Tibial nerve (tissue), 3 donors: ENCODE results near the gene HEBP1.

Experiments
- CTCF ChIP-seq, 5 experiments: fragments of 200-600 bp in 3 of 5; fragments of 450-650 bp in 2 of 5; sonication (generic) in 3 of 5; IDR thresholded peaks; one replicate each; pipeline ENCODE4 v1.5.1; 2016 to 2019; ENCODE audit warnings: antibody characterized with exemption in 5 of 5, mild to moderate bottlenecking in 3 of 5, moderate library complexity in 2 of 5
- POLR2A ChIP-seq, 2 donors: fragments of 450-650 bp; IDR thresholded peaks; one replicate each; pipeline ENCODE4 v1.6.1; 2017; ENCODE audit warnings: antibody characterized with exemption in 2 of 2, mild to moderate bottlenecking in 2 of 2, moderate library complexity in 2 of 2

GRCh38 chr12:12926571-12927071 is 73.4 kb downstream of the HEBP1 start:
- TF ChIP-seq POLR2A (IDR thresholded peaks at IDR 0.05) = no peak
- TF ChIP-seq CTCF (IDR thresholded peaks at IDR 0.05) = no peak
